Neural cell (in vitro differentiated cells): ENCODE data around the gene MED13L. TPM values are rescaled to one million over a fixed set of nuclear protein-coding genes. Genes with fewer than 3 reads are reported as not detected.

Source experiments
- H2AFZ ChIP-seq: fragments of 200-600, 300-800 bp; sonication (generic), shearing (Covaris generic); 2 replicates; pipeline ENCODE4 v1.6.0; 2014; ENCODE audit warnings: low read depth, mild to moderate bottlenecking, antibody characterized with exemption, low read length, moderate library complexity
- H3F3A ChIP-seq: fragments of 200-600 bp; shearing (Covaris generic); 2 replicates; pipeline ENCODE4 v1.6.1; 2016; ENCODE audit warnings: mild to moderate bottlenecking, moderate library complexity, mixed read lengths, antibody characterized with exemption, low read length; ENCODE audit not compliant: insufficient read depth, poor library complexity, severe bottlenecking
- H3K27ac ChIP-seq: fragments of 200-600, 300-800 bp; sonication (generic), shearing (Covaris generic); 2 replicates; pipeline ENCODE4 v1.5.1; 2014; ENCODE audit warnings: mild to moderate bottlenecking, low read length, moderate library complexity
- H3K27me3 ChIP-seq: fragments of 300-800, 200-600 bp; sonication (generic), shearing (Covaris generic); 2 replicates; pipeline ENCODE4 v1.6.0; 2014; ENCODE audit warnings: mild to moderate bottlenecking, low read depth, low read length, moderate library complexity; ENCODE audit not compliant: insufficient read depth
- H3K36me3 ChIP-seq: fragments of 300-800, 200-600 bp; sonication (generic), shearing (Covaris generic); 2 replicates; pipeline ENCODE4 v1.5.1; 2014; ENCODE audit warnings: mild to moderate bottlenecking, antibody characterized with exemption, low read length, moderate library complexity; ENCODE audit not compliant: insufficient read depth
- H3K4me2 ChIP-seq: fragments of 300-800, 200-600 bp; sonication (generic), shearing (Covaris generic); 2 replicates; pipeline ENCODE4 v1.6.0; 2014; ENCODE audit warnings: mild to moderate bottlenecking, low read length
- H3K4me3 ChIP-seq: fragments of 300-800, 200-600 bp; sonication (generic), shearing (Covaris generic); 2 replicates; pipeline ENCODE4 v1.5.1; 2014; ENCODE audit warnings: mild to moderate bottlenecking, low read length, moderate library complexity
- H3K79me2 ChIP-seq: fragments of 200-600 bp; shearing (Covaris generic); replicated peaks from 2 replicates; pipeline ENCODE4 v1.6.0; 2014; ENCODE audit warnings: mild to moderate bottlenecking, low read length, moderate library complexity; ENCODE audit not compliant: insufficient read depth
- H3K9ac ChIP-seq: fragments of 300-800, 200-600 bp; sonication (generic), shearing (Covaris generic); 2 replicates; pipeline ENCODE4 v1.6.1; 2016; ENCODE audit warnings: mild to moderate bottlenecking, low read length, mixed read lengths
- H3K9me2 ChIP-seq: fragments of 200-600 bp; shearing (Covaris generic); 2 replicates; pipeline ENCODE4 v1.6.1; 2016; ENCODE audit warnings: mild to moderate bottlenecking, low read length, mixed read lengths; ENCODE audit not compliant: insufficient read depth
- H3K9me3 ChIP-seq: fragments of 200-600, 300-800 bp; sonication (generic), shearing (Covaris generic); 2 replicates; pipeline ENCODE4 v1.6.1; 2016; ENCODE audit warnings: mild to moderate bottlenecking, mixed run types, low read length, moderate library complexity, mixed read lengths
- H4K20me1 ChIP-seq: fragments of 200-600 bp; shearing (Covaris generic); 2 replicates; pipeline ENCODE4 v1.6.1; 2016; ENCODE audit warnings: mild to moderate bottlenecking, mixed run types; ENCODE audit not compliant: insufficient read depth
- CTCF ChIP-seq: fragments of 450-650 bp; IDR thresholded peaks from 2 replicates; pipeline ENCODE4 v1.5.1; 2014; ENCODE audit warnings: antibody characterized with exemption, mild to moderate bottlenecking, moderate library complexity; ENCODE audit not compliant: poor library complexity, severe bottlenecking
- EP300 ChIP-seq: fragments of 450-650 bp; conservative IDR thresholded peaks from 2 replicates; pipeline ENCODE4 v1.6.1; 2014; ENCODE audit warnings: antibody characterized with exemption, mild to moderate bottlenecking, moderate library complexity; ENCODE audit not compliant: poor library complexity, severe bottlenecking
- EZH2 ChIP-seq: fragments of 200-600, 300-800 bp; shearing (Covaris generic), sonication (generic); IDR thresholded peaks from 2 replicates; pipeline ENCODE4 v1.6.1; 2014; ENCODE audit warnings: antibody characterized with exemption, low read length, borderline replicate concordance, mild to moderate bottlenecking; ENCODE audit not compliant: insufficient read depth, poor library complexity, severe bottlenecking
- MXI1 ChIP-seq: fragments of 450-650 bp; conservative IDR thresholded peaks from 2 replicates; pipeline ENCODE4 v1.6.1; 2014; ENCODE audit warnings: antibody characterized with exemption, mild to moderate bottlenecking; ENCODE audit not compliant: poor library complexity, severe bottlenecking
- RAD21 ChIP-seq: fragments of 450-650 bp; conservative IDR thresholded peaks from 2 replicates; pipeline ENCODE4 v1.6.1; 2014; ENCODE audit warnings: antibody characterized with exemption, mild to moderate bottlenecking, moderate library complexity
- SMC3 ChIP-seq: fragments of 450-650 bp; conservative IDR thresholded peaks from 2 replicates; pipeline ENCODE4 v1.6.1; 2014; ENCODE audit warnings: antibody characterized with exemption, mild to moderate bottlenecking, moderate library complexity; ENCODE audit not compliant: poor library complexity
- TAF1 ChIP-seq: IDR thresholded peaks from 2 replicates; pipeline ENCODE4 v1.6.1; 2012; ENCODE audit warnings: low read depth
- polyA plus RNA-seq: library from polyadenylated mRNA; depleted of rRNA; stranded (reverse); fragments of >200 nt; gene quantifications from 2 replicates; pipeline ENCODE4 v1.2.3, GENCODE V29; 2014
- TF ChIP-seq, protein P1 (sequence below): IDR thresholded peaks from 2 replicates; pipeline ENCODE4 v1.6.1; 2012; ENCODE audit warnings: borderline replicate concordance

Gene MED13L
- polyA plus RNA-seq, 1 donor from 2014 or later: 38.9 TPM

- Histone ChIP-seq H3K79me2 (no peaks in the 10 kb centered on the region), H3K27me3 (no peaks in the 10 kb centered on the region), H3K4me2 (no peak overlapping the region), H4K20me1 (no peaks in the 10 kb centered on the region), H2AFZ (no peak overlapping the region), H3K9ac (no peak overlapping the region), H3F3A (no peaks in the 10 kb centered on the region), H3K36me3 (no peaks in the 10 kb centered on the region), H3K9me3 (no peaks in the 10 kb centered on the region), H3K27ac (no peak overlapping the region), H3K9me2 (no peaks in the 10 kb centered on the region), H3K4me3 (no peak overlapping the region)
- TF ChIP-seq MXI1 (no peak), EP300 (no peak), SMC3 (no peak), TAF1 (no peak), CTCF (no peak)
- TF ChIP-seq, protein P1, sequence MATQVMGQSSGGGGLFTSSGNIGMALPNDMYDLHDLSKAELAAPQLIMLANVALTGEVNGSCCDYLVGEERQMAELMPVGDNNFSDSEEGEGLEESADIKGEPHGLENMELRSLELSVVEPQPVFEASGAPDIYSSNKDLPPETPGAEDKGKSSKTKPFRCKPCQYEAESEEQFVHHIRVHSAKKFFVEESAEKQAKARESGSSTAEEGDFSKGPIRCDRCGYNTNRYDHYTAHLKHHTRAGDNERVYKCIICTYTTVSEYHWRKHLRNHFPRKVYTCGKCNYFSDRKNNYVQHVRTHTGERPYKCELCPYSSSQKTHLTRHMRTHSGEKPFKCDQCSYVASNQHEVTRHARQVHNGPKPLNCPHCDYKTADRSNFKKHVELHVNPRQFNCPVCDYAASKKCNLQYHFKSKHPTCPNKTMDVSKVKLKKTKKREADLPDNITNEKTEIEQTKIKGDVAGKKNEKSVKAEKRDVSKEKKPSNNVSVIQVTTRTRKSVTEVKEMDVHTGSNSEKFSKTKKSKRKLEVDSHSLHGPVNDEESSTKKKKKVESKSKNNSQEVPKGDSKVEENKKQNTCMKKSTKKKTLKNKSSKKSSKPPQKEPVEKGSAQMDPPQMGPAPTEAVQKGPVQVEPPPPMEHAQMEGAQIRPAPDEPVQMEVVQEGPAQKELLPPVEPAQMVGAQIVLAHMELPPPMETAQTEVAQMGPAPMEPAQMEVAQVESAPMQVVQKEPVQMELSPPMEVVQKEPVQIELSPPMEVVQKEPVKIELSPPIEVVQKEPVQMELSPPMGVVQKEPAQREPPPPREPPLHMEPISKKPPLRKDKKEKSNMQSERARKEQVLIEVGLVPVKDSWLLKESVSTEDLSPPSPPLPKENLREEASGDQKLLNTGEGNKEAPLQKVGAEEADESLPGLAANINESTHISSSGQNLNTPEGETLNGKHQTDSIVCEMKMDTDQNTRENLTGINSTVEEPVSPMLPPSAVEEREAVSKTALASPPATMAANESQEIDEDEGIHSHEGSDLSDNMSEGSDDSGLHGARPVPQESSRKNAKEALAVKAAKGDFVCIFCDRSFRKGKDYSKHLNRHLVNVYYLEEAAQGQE: no peak
Observed at GRCh38 chr12:116321913-116322312, 44.4 kb upstream of the MED13L start.

- H3K36me3 ChIP-seq: no peaks in the 10 kb centered on the region
- no peak for TF ChIP-seq MXI1
- TF ChIP-seq CTCF: no peak
- TF ChIP-seq EZH2: no peak
- no peak for TF ChIP-seq SMC3
- no peak for TF ChIP-seq TAF1
- no peak for TF ChIP-seq RAD21
- TF ChIP-seq, protein P1: no peak
- H3K9me3 ChIP-seq: no peaks in the 10 kb centered on the region
- no peaks in the 10 kb centered on the region for H3K27me3 ChIP-seq
- H3K9ac ChIP-seq: no peak overlapping the region
- no peaks in the 10 kb centered on the region for H3F3A ChIP-seq
- H3K27ac ChIP-seq: no peak overlapping the region
- no peaks in the 10 kb centered on the region for H3K9me2 ChIP-seq
- H2AFZ ChIP-seq: no peak overlapping the region
- H3K79me2 ChIP-seq: no peaks in the 10 kb centered on the region
- H3K4me2 ChIP-seq: no peak overlapping the region
- H4K20me1 ChIP-seq: no peaks in the 10 kb centered on the region
- no peak overlapping the region for H3K4me3 ChIP-seq
Observed at GRCh38 chr12:116320791-116321217, 43.3 kb upstream of the MED13L start.
